Nucleus accumbens (tissue), 56 donors: Measurements from ENCODE around the gene LRRC36.

ENCODE experiments used
- DNase-seq, 56 donors: peaks; one replicate each; lab custom pipeline; 2025; lab: John Stamatoyannopoulos, UW

Gene LRRC36

GRCh38 chr16:67419502-67419901, 92.9 kb downstream of the LRRC36 start:
- no peak for DNase-seq

- DNase-seq, result no peak
Observed at GRCh38 chr16:67419931-67420330, 93.3 kb downstream of the LRRC36 start.

GRCh38 chr16:67421030-67421429, 94.4 kb downstream of the LRRC36 start:
- DNase-seq, result no peak

DNA sequence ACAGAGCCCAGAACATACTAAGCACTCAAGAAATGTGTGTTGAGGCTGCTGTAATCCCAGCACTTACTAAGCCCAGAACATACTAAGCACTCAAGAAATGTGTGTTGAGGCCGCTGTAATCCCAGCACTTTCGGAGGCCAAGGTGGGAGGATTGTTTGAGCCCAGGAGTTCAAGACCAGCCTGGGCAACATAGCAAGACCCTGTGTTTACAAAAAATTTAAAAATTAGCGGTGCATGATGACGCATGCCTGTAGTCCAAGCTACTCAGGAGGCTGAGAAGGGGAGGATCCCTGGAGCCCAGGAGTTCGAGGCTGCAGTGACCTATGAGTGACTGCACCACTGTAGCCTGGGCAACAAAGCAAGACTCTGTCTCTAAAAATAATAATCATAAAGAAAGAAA, 96.4 kb downstream of the LRRC36 start:
- no peak for DNase-seq

DNA sequence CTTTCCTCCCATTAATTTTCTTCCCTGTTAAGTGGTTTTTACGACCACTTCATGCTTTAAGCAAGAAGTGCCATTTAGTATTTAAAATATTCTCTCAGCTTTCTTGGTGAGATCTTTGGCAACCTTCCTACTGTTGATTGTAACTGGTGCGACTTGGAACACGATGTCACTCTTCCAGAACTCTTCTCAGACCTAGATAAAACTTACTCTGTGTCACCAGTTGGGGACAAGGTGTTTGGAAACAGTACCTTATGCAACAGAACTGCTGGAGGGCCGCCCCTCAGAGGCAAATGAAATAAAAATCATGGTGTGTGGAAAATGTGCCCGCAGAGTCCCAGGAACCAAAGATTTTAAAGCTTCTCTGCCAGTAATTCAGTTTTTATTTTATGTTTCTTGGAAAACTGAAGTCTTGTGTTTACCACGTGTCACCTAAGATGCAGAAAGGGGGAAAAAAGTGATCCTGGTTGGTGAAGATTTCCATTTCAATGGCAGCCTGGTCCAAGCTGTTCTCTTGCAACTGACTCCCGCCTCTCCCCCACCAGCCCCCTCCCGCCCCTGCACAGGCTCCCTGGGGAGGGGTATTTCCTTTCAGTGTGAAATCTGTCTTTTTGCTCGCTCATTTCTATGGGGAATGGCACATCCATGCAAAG, 97.1 kb downstream of the LRRC36 start:
- no peak for DNase-seq

DNA sequence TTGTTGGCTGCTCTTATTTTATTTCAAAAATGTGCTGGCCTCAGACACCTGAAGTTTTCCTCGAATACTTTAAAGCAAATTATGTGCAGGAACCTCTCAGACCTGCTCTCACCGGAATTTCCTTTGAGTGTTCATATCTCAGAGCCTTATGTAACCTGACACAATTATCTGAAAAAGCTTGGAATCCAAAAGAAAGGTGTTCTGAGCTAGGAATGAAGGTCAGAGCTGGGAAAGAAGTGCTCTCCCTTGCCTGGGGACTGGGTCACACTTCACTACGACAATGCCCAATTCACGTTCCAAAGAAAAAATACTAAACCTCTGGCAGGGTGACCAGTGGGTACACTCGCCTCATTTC, 97.6 kb downstream of the LRRC36 start:
- DNase-seq, result no peak

GRCh38 chr16:67425061-67425460, 98.4 kb downstream of the LRRC36 start:
- DNase-seq, result no peak

DNA sequence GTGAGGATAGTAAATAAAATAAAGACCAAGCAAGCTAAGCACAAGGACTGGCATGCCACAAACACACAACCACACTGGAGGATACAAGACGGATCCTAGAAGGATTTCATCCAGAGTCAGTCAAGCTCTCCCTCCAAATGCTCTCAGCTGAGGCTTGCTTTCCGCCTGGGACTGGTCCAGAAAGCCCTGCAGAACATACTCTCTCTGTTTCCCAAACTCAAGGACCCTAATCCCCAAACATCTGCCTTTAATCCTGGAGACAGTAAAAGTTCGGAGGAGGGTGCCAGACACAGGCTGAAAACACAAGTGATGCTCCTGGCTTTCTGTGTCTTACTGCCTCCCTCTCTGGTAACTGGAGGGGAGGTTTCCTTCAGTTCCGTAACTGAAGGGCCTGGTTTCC, 99.0 kb downstream of the LRRC36 start:
- no peak for DNase-seq

DNA sequence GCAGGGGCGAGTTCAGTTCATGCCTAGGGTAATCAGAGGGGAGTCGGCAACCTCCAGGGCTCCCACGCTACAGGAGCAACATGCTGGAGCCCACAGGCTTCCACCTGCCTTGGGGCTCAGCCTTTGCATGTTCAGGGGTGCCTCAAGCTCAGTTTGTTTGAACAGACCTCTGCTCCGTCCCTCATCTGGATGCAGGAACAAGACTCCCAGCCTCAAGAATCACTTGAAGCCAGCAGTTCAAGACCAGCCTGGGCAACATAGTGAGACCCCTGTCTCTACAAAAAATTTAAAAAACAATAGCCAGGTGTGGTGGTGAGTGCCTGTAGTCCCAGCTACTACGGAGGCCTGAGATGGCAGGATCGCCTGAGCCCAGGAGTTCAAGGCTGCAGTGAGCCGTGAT, 99.4 kb downstream of the LRRC36 start:
- DNase-seq, result no peak

DNA sequence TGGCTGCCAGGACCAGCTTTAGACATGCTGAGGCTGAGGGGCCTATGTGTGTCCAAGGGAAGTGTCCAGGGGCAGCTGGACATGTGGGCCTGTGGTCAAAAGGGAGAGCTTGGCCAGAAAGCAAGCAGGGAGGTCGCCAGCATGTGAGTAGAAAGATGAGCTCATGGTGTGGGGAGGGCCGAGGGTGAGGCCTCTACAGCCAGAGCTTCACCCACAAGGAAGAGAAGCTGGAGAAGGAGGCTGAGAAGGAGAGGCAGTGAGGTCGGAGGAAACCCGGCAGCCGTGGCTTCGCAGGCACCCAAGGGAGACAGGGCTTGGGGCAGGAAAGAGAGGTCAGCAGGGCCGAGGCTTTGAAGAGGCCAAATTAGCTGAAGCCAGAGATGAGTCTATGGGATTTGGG, 100.3 kb downstream of the LRRC36 start:
- DNase-seq, result no peak

DNA sequence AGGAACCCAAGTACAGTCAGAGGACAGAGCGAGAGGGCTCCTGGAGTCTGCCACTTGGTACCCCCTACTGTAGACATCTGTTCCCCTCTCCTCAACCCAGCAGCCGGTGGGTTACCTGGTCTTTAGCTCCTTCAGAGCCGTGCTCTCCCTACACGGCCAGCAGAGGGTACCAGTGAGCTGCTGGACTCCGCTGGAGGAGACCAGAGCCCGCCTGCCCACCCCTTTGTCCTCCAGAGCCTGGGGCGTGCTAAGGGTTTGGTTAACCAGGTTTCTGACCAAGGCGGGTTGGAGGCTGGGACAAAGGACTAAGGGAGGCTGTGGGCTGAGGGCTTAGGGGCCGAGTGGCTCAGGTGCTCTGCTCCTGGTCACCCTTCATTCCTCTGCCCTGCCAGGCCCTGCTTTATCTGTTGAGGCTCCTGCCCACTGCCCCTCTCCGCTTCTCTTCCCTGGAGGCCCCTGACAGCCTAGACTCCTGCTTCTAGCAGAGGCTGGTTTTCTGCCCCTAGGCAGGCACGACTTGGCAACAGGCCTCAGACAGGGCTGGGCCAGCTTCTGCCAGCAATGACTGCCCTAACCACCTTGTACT, 101.6 kb downstream of the LRRC36 start:
- DNase-seq, result peak in 28 of 56 donors; percentile 6 to 69 (median 26)

GRCh38 chr16:67429053-67429798, 102.6 kb downstream of the LRRC36 start:
- no peak for DNase-seq

GRCh38 chr16:67429799-67430503, 103.3 kb downstream of the LRRC36 start:
- no peak for DNase-seq

DNA sequence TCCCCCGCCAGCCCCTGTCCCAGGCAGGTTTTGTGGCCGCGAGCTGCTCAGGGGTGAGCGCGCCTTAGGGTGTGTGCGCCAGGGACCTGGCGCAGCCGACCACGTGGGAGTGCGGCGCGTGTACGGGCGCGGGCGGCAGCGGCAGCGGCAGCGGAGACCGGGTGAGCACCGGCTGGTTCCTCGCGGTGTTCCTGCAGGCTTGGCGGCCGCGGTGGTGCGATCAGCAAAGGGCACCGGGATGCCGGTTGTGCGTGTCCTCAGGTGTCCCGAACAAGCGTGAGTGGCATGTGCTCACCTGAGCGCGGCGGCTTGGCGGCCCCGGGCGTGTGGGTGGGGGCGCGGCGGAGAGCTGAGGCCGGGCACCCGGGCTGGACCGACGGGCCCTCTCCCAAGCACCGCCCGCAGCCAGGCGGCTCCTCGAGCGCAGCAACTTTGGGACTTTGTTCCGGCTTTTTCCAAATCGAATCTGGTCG, 103.9 kb downstream of the LRRC36 start:
- DNase-seq, result peak in 3 of 56 donors; percentile 5 to 49 (median 25)

DNA sequence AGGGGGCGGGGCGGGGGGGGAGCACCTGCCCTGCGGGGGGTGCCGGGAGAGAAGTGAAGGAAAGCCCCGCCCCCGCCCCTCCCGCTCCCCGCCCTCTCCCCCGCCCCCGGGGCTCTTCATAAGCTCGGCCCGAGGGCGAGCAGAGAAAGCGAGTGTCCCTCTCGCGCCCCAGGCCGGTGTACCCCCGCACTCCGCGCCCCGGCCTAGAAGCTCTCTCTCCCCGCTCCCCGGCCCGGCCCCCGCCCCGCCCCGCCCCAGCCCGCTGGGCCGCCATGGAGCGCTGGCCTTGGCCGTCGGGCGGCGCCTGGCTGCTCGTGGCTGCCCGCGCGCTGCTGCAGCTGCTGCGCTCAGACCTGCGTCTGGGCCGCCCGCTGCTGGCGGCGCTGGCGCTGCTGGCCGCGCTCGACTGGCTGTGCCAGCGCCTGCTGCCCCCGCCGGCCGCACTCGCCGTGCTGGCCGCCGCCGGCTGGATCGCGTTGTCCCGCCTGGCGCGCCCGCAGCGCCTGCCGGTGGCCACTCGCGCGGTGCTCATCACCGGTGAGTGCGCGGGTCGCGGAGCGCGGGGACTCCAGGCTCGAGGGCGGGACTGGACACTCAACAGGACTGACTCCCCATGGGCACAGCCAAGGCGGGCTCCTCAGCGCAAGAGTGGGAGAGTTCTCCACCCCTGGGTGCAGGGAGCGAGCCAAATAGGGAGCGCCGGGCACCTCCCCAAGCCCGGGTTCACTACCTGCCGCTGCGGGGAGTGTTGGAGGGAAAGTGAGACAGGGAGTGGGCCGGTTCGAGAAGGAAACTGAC, 104.6 kb downstream of the LRRC36 start, which contains the start of gene HSD11B2:
HSD11B2 (plus strand) TSS at position 145 of the 798 bp plus-strand sequence; CDS start at position 273, 128 bp downstream.
- DNase-seq, result peak in 35 of 56 donors; percentile 13 to 68 (median 32)

GRCh38 chr16:67431775-67432505, 105.3 kb downstream of the LRRC36 start:
- DNase-seq, result no peak

- DNase-seq, result no peak
Observed at GRCh38 chr16:67432506-67432890, 105.9 kb downstream of the LRRC36 start.

DNA sequence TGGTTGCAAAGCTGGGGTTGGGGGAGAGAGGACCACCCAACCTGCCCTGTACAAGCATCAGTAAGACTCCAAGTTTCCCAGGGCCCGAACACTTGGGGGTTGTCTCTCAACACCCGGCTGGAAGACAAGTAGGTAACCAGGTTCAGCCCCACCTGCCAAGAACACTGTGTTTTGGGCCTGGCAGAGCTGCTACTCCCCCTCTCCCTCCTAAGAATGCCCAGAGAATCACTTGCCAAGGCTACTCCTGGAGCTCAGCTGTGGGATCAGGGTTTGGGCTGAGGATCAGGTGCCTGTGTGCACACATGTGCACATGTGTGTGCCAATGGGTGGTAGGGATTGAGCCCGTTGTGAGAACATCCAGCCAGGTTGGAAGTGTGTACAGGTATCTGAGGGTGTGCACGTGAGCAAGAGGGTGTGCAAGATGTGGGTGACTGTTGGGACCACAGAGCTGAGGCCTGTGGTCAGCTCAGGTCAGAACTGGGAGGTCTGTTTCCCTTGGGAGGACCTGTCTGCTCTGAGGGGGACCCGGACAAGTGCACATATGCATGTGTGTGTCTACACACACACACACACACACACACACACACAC, 106.6 kb downstream of the LRRC36 start:
- no peak for DNase-seq
